Ovary (tissue), 3 donors: ENCODE measurements around the gene KCND2.

ENCODE experiments used
- CTCF ChIP-seq, 3 donors: fragments of 450-650 bp in 2 of 3; fragments of 200-600 bp in 1 of 3; IDR thresholded peaks; one replicate each; pipeline versions ENCODE4 v1.5.1 to v1.8.0; 2016 to 2022; ENCODE audit warnings: antibody characterized with exemption in 3 of 3, mild to moderate bottlenecking in 1 of 3
- EP300 ChIP-seq: sonication (generic); formaldehyde crosslinking; IDR thresholded peaks from one replicate; pipeline ENCODE4 v1.6.1; 2017; ENCODE audit warnings: antibody characterized with exemption
- POLR2A ChIP-seq: fragments of 450-650 bp; IDR thresholded peaks from one replicate; pipeline ENCODE4 v1.6.1; 2017; ENCODE audit warnings: antibody characterized with exemption, mild to moderate bottlenecking, moderate library complexity
- donor health status: DM: no; HTN: no; CAD: no.

DNA sequence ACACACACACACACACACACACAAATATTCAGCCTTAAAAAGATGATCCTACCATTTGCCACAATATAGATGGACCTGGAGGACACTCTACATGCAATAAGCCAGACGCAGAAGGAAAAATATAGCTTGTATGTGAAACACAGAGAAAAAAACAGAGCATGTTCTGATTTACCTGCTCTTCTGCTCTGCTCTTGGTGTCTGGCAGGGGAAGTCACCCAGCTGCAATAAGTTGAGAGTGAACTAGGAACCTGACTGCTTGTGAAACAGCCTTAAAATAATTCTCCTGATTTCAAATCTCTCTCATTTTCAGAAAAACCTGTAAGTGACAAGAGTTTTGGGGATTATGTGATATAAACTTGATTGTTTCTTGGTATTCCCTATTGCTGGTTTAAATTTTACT lies 31.0 kb upstream of the KCND2 start:
- TF ChIP-seq CTCF (IDR thresholded peaks at IDR 0.05) (no peak), POLR2A (no peak), EP300 (no peak)
